ENCODE results near the gene C5AR2.
"Not testable (repeated sequence)": the region's sequence is repeated elsewhere in the genome, so short reads cannot be mapped to it uniquely, and the experiment has no call there.

The C5AR2 gene

DNA sequence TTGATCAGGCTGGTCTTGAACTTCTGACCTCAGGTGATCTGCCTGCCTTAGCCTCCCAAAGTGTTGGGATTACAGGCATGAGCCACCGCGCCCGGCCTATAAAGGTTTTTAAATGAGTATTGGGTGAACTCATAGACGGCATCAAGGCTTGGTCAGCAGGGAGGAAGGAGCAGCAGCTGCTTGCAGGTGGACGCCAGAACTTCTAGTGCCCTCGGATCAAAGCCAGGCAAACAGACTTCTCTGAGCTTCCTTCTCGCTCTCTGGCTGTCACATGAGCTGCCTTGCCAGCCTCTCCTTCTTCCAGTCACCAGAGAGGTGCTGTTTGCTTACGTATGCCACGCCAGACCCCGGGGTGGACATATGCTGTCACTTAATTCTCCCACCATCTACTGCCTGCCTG, 33.5 kb downstream of the C5AR2 start:
- DNase-seq = not testable (repeated sequence)

DNA sequence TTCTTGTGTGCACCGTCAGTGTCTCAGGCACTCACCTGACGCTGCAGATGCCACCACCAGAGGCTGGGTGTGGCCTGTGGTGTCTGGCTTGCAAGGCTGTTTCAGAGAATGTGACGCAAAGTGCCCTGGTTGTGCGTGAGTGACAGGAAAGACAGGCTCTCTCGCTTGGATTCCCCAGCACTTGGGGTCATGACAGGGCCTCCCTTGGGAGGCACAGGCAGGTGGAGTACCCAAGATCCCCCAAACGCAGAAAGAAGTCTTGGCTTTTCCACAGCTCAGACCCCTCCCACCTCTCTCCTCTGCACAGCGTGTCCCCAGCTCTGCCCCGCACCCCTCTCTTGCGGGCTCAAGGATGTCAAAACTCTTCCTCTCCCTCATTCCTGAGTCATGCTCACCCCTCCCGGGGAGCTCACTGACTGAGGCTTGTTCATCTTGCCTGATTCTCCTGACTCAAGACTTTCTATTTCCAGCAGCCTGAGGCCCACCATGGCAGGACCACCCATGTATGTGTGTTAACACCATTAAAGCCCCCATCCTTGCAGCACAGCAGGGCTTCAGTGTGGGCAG, 38.2 kb downstream of the C5AR2 start:
- DNase-seq = no peak

DNA sequence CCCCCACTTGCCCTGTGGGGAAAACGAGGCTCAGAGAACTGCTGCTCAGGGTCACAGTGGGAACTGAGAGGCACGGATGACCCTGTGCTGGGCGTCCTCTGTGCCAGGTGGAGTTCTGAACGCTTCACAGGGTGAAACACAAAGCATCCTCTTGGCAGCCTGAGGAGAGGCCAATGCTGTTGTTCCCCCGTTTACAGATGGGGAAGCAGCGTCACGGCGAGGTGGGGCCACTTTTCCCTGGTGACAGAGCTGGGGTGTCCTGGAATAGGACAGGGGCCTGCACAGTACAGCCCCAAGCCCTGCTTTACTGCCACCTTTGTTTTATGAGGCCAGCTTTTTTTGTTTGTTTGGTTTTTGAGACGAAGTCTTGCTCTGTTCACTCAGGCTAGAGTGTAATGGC, 39.3 kb downstream of the C5AR2 start:
- DNase-seq = no peak

- no peak for DNase-seq
These were observed 40.6 kb downstream of the C5AR2 start for GRCh38 chr19:47372603-47373002.

GRCh38 chr19:47373246-47374240, 41.6 kb downstream of the C5AR2 start:
- no peak for DNase-seq

- DNase-seq = no peak
These were observed 43.1 kb downstream of the C5AR2 start for GRCh38 chr19:47374876-47375693.

GRCh38 chr19:47375694-47376588, 44.0 kb downstream of the C5AR2 start:
- DNase-seq = no peak

DNA sequence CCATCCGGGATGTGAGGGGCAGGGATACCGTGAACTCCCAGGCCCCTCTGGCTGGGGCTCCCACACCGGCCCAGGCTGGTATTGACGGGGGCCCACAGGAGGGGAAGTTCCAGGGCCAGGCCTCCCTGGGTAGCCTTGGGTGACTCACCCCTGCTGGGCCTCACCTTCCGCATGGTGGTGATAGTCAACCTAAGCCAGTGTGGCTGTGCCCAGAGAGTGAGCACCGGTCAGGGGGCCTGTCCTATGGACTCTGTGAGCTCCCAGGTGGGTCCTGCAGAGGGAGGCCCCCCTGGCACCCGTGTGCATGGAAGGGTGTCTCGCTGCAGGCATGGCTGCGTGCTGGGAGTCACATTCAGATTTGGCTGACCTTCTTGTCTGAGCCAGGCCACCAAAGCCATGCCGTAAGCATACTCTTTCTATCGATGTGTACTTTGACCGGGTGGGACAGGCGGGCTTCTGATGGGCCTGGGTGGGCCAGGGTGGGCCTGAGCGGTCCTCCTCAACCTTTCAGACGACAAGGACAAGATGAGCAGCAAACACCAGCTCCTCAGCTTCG, 44.7 kb downstream of the C5AR2 start:
- no peak for DNase-seq

DNA sequence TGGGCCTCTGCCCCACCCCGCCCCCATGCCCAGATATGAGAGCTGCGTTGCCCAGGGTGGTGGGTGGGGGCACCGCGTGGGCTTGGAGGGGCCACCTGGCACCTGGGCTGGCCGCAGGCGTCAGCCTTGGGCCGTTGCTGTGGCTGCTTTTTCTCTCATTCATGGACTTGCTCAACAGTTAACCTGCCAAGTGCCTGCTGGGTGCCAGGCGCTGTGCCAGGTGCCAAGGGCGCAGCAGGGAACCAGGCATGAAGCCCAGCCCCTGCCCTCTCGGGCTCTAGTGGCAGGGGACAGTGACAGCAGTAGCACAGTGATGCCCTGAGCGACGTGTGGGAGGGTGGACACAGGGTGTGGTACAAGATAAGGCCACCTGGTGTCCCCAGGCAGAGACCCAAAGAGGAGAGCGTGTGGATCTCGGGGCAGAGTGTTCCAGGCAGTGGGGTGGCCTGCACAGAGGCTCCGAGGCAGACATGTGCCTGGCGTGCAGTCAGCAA, 45.3 kb downstream of the C5AR2 start:
- no peak for DNase-seq

- no peak for DNase-seq
These were observed 45.8 kb downstream of the C5AR2 start for GRCh38 chr19:47377801-47378200.

GRCh38 chr19:47378246-47378645, 46.3 kb downstream of the C5AR2 start:
- DNase-seq = no peak

DNA sequence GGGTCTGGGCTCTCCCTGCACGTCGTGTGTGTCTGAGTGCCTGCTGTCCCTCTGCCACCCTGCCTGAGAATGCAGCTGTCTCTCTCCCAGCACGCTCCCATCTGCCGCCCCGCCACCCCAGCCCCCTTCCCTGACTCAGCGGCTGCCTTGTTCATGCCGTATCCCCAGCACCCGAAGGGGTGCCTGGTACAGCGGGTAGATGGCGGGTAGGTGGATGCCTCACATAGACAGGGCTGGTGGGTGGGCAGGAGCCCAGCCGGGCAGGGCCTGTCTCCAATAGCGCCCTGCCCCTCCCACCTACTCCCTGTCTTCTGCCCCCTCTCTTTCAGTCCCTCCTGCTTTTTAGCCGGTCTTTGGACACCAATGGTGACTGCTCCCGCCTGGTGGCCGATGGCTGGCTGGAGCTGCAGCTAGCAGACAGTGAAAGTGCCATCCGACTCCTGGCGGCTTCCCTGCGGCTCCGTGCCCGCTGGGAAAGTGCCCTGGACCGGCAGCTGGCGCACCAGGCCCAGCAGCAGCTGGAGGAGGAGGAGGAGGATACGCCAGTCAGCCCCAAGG, 47.5 kb downstream of the C5AR2 start:
- no peak for DNase-seq

- no peak for DNase-seq
These were observed 48.6 kb downstream of the C5AR2 start for GRCh38 chr19:47380559-47380958.

DNA sequence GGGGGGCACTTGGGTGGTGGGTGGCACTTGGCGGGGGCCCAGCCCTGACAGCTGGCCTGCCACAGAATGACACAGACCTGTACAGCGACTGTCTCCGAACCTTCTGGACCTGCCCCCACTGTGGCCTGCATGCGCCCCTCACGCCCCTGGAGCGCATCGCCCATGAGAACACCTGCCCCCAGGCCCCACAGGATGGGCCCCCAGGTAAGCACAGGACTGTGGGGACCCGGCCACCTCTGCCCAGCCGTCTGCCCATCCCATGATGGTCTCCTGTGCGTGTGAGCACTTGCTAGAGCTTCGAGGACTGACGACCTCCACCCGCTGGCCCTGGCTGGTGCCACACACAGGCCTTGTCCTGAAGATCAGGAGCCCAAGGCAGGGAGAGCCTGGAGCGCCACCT, 49.1 kb downstream of the C5AR2 start:
- DNase-seq = no peak

DNA sequence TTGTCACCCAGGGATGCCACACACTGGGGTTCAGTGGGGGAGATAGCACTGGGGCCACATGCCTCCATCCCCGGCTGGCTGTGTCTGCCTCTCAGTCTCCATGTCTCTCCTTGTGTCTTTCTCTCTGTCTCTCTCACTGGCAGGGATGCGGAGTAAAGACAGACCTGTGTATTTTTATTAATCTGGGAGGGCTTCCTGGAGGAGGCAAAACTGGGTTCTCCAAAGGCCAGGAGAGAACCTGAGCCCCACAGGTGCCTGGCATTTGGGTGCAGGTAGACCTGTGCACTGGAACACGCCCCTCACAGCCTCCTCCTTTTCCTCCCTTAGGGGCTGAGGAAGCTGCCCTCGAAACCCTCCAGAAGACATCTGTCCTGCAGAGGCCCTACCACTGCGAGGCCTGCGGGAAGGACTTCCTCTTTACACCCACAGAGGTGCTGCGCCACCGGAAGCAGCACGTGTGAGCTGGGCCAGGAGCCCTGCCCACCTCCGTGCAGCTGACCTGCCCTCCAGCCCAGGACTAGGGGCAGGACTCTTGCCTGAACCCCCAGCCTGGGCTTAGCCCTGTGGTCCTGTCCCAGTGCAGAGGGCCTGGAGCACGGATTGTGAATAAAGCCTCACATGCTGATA, 49.8 kb downstream of the C5AR2 start:
- no peak for DNase-seq

- not testable (repeated sequence) for DNase-seq
These were observed 51.9 kb downstream of the C5AR2 start for GRCh38 chr19:47383890-47384289.

GRCh38 chr19:47384533-47384932, 52.6 kb downstream of the C5AR2 start:
- DNase-seq = not testable (repeated sequence)

DNA sequence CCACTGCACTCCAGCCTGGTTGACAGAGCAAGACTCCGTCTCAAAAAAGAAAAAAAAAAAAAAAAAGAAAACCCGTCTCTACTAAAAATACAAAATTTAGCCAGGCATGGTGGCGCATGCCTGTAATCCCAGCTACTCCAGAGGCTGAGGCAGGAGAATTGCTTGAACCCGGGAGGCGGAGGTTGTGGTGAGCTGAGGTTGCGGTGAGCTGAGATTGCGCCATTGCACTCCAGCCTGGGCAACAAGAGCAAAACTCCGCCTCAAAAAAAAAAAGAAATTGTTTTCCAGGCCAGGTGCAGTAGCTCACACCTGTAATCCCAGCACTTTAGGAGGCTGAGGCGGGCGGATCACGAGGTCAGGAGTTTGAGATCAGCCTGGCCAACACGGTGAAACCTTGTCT, 54.6 kb downstream of the C5AR2 start:
- DNase-seq = not testable (repeated sequence)

- not testable (repeated sequence) for DNase-seq
These were observed 55.6 kb downstream of the C5AR2 start for GRCh38 chr19:47387623-47388022.

GRCh38 chr19:47388721-47389120, 56.7 kb downstream of the C5AR2 start:
- DNase-seq = not testable (repeated sequence)

DNA sequence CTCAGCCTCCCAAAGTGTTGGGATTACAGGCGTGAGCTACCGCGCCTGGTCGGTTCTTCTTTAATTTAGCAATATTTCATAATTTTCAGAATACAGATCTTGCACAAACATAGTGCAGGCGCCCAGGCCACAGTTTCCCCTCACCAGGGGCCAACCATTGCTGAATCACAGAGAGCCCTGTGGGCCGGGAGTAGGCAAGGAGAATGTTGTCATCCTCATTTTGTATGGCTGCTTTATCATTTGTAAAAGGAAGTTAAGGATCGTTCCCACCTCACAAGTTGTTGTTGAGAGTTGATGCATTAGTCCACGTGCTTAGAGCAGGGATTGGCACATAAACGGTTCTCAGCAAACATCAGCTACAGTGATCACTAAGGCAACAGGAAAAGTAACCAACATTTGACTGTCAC, 57.2 kb downstream of the C5AR2 start:
- no peak for DNase-seq
